Measurements from ENCODE around the gene MFRP. TPM values are rescaled to one million over a fixed set of nuclear protein-coding genes. Genes with fewer than 3 reads are reported as not detected.

MFRP gene
- total and polyA plus RNA-seq, 10 of the 15 experiments (the other 5 are each of a cell fraction or from before 2014, with no cell fraction given) = not detected

- ATAC-seq (peak; percentile 99), DNase-seq (ENCODE audit: low read depth, low spot score) (peak; percentile 48), FAIRE-seq (peak; percentile 77)
- Histone ChIP-seq H3K4me2 (ENCODE audit: control insufficient read depth, insufficient read depth) (peak within 1 kb of the TSS; percentile 92), H3K9ac (ENCODE audit: control insufficient read depth, insufficient read depth, low read length) (no peak within 1 kb of the TSS), H3K36me3 (ENCODE audit: control insufficient read depth in 2 of 2, insufficient read depth in 2 of 2, low read length in 1 of 2) (no peaks in the 10 kb centered on the region), H3K27me3 (replicated peaks in 1 of 2; ENCODE audit: control insufficient read depth in 2 of 2, insufficient read depth in 2 of 2, low read length in 1 of 2) (peaks cover 0 to 8% of the 10 kb centered on the region in 2 experiments; a peak in 3 of 4 replicates), H2AFZ (ENCODE audit: control insufficient read depth, low read depth, low read length) (peak within 1 kb of the TSS; percentile 77), H4K20me1 (ENCODE audit: control insufficient read depth, insufficient read depth) (no peaks in the 10 kb centered on the region), H3K27ac (ENCODE audit: control insufficient read depth, insufficient read depth) (no peak within 1 kb of the TSS), H3K79me2 (ENCODE audit: control insufficient read depth, insufficient read depth, low read length) (no peaks in the 10 kb centered on the region), H3K9me3 (replicated peaks; ENCODE audit: control insufficient read depth, insufficient read depth, low read length) (no peaks in the 10 kb centered on the region), H3K4me1 (ENCODE audit: control insufficient read depth, insufficient read depth, low read length) (0 out of 2 replicates have a peak, but pooled peaks cover 3% of the 10 kb centered on the region), H3K4me3 (peak within 1 kb of the TSS; percentile 40; the same call in 1 of the 2 replicates)
- ChIA-PET CTCF (interaction anchor here (0.7 to 17.9 kb wide), 13 partner anchors 10 to 212 kb away, joined by 3 to 183 read pairs (median 5); partner anchors contain the start of gene NLRX1), POLR2A (interaction anchor here (0.6 to 0.7 kb wide), 2 partner anchors 25 to 323 kb away, joined by 4 to 5 read pairs; no protein-coding TSS in a partner anchor), RAD21 (ENCODE audit: unreplicated experiment) (interaction anchor here (0.8 kb wide), 1 partner anchor 94 kb away, joined by 5 read pairs; no protein-coding TSS in a partner anchor), SMC1A (ENCODE audit: uncharacterized antibody, unreplicated experiment) (interaction anchor here (0.9 to 1.5 kb wide), 3 partner anchors 9 to 94 kb away, joined by 3 to 9 read pairs (median 7); no protein-coding TSS in a partner anchor)
- intact Hi-C loops (cut with micrococcal nuclease; ENCODE audit: unreplicated experiment) = no loop called here
- BruUV-seq (replicated peaks) = no TSS peak
- in situ Hi-C loops (cut with MboI) = no loop called here
- WGBS (ENCODE audit: insufficient coverage, insufficient replicate concordance, low lambda C conversion rate, missing lambda C conversion rate) = under 1% methylated on average over 53 of the region's 54 CpGs
- TF ChIP-seq, protein P1, sequence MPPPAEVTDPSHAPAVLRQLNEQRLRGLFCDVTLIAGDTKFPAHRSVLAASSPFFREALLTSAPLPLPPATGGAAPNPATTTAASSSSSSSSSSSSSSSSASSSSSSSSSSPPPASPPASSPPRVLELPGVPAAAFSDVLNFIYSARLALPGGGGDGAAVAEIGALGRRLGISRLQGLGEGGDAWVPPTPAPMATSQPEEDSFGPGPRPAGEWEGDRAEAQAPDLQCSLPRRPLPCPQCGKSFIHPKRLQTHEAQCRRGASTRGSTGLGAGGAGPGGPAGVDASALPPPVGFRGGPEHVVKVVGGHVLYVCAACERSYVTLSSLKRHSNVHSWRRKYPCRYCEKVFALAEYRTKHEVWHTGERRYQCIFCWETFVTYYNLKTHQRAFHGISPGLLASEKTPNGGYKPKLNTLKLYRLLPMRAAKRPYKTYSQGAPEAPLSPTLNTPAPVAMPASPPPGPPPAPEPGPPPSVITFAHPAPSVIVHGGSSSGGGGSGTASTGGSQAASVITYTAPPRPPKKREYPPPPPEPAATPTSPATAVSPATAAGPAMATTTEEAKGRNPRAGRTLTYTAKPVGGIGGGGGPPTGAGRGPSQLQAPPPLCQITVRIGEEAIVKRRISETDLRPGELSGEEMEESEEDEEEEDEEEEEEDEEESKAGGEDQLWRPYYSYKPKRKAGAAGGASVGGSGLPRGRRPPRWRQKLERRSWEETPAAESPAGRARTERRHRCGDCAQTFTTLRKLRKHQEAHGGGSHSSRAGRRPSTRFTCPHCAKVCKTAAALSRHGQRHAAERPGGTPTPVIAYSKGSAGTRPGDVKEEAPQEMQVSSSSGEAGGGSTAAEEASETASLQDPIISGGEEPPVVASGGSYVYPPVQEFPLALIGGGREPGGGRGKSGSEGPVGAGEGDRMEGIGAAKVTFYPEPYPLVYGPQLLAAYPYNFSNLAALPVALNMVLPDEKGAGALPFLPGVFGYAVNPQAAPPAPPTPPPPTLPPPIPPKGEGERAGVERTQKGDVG (CRISPR knock-in tag; IDR thresholded peaks at IDR 0.05) = no peak
- TF ChIP-seq ZBED1 (IDR thresholded peaks at IDR 0.05; ENCODE audit: borderline replicate concordance) (no peak), ZNF207 (IDR thresholded peaks at IDR 0.05; ENCODE audit: borderline replicate concordance) (no peak), CUX1 (IDR thresholded peaks at IDR 0.05; ENCODE audit: insufficient replicate concordance, low read depth, low read length) (no peak), CREM (IDR thresholded peaks at IDR 0.05; ENCODE audit: low read depth) (peak; percentile 92), RAD51 (IDR thresholded peaks at IDR 0.05) (peak; percentile 77), MEF2A (IDR thresholded peaks at IDR 0.05; ENCODE audit: insufficient read depth, low read depth, low read length) (no peak), PRDM15 (CRISPR knock-in tag; IDR thresholded peaks at IDR 0.05) (no peak), BRCA1 (IDR thresholded peaks at IDR 0.05; ENCODE audit: low read depth, low read length) (no peak), HCFC1 (IDR thresholded peaks at IDR 0.05; ENCODE audit: low read length) (no peak)
These were observed 34.9 kb upstream of the MFRP start, which contains the start of gene USP2 for GRCh38 chr11:119381181-119381988. Gene USP2, minus strand, starts transcription at chr11:119381690. Its CDS starts 8,210 bp downstream, at chr11:119373480.
